Activated CD8-positive, alpha-beta memory T cell treated with anti-CD3 and anti-CD28 coated beads for 48 hours (primary cell): ENCODE results near the gene FCAMR.

Experiments used
- DNase-seq, 3 experiments: peaks; one replicate each; pipeline ENCODE4 v3.0.0-alpha.2; 2020; ENCODE audit warnings: low read depth in 2 of 3, low spot score in 2 of 3

FCAMR gene

DNA sequence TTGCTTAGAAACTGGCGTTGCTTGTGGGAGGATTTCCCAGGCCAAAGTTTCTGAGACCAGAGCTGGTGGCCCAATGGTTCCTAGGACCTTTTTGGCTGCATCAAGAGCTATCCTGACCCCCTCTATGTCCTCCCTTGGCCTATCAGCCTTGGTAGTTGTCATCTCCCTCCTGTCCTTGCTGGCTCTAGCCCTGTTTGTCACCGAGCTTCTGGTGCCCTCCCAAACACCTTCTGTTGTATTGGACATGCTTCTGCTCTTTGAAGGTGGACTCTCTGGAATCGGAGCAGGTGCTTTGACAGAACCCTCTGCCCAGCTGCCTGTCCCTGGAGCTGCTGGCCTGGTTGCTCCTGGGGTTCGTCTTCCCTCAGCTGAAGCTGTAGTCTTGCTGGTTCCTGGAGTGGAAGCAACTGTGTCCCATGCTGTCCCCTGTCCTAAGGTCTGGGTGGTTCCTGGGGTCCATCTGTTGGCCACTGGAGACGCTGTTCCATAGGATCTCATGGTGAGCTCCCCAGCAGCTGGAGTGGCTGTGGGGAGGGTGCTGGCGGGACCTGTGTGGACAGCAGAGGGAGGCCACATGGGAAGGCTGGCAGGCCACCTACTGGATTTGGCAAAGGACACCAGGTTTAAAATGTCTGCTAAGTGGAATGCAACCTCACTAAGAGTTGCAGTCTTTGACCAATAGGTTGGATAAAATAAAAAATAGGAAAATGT is 9.4 kb downstream of the FCAMR start:
- no peak for DNase-seq

- DNase-seq = no peak
Observed at GRCh38 chr1:206958144-206958543, 12.1 kb downstream of the FCAMR start.

DNA sequence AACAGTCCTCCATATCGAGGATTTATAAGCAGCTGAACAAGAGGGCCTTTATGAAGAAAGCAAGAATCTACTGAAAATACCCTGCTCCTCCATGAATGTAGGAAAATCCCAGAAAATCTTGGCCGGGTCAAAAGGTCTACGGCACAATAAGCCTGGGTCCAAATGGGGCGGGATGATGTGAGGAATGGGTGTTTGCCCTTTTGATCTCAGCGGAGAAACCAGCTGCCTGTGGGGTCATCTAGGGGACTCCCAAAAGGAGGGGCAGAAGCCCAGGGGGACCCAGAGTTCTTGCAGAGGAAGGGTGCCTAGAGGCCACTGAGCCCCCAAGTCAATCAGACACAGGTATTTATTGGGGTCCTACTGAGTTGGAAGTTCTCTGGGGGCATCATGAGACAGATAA is 12.6 kb downstream of the FCAMR start:
- DNase-seq = no peak

GRCh38 chr1:206955476-206956451 is 14.5 kb downstream of the FCAMR start:
- DNase-seq = no peak

DNA sequence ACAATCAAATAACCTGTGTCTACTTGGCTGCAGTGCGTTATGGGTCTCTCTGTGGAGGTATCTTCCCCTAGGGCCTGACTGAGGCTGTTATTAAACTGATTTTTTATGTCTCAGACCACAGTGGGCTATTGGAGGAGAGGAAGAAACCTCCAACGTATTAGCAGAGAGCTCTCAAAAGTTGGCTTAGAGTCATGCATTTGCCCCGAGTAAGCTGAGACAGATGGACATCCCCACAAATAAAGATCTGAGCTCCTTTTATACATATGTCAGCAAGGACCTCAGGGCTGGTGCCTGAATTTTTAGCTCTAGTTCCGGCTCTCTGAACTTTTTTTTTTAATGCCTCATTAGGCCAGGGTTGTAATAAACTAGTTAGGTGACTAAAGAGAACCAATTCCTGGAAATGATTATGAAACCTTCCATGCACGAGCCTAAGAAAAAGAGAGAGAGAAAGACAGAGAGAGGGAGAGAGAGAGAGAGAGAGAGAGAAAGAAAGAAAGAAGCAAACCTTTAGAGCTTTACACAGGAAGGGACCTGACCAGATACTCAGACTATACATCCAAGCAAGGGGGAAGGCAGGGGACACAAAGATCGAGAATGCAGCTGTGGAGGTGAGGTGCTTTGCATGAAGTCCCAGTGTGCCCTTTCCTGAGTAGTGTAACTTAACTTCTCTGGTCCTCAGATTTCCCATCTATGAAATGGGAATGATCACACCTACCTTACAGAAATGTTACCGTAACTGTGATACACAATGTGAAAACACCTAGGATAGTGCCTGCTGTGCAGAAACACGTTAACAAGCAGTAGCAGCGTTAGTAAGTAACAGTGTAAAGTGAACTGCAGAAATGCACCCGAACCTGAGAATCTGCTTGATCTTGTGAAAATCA is 15.6 kb downstream of the FCAMR start:
- DNase-seq = no peak

DNA sequence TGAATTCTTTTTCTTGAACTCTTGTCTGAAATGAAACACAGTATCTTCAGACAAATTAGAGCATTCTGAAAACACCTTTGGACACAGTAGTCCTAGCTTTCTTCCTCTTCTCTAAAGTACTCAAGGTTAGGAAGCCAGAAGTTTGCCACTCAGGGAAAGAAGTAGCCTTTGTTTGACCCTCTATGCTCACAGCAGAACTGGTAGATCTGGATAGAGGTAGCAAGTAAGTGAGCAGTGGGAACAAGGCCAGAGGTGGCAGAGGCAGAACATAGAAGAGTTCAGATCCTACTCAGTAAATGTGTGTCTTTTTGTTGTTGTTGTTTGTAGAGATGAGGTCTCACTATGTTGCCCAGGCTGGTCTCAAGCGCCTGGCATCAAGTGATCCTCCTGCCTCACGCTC is 16.6 kb downstream of the FCAMR start:
- no peak for DNase-seq

DNA sequence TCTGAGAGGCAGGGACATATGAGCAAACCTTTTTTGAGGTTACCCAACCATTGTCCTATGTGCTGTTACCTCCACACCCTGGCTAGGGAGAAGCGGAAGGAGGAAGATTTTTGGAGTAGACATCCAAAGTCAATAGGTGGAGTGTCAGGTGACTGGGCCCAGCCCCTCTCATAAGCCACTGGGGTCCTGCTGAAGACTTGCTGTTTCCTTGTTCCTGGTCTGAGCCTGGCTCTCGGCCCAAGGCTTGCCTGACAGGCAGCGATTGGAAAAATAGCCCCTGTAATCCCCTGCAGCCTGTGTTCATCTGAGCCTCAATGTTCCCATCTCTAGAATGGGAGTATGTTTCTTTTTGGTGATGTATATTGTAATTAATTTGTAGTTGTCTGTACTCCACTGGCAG is 17.1 kb downstream of the FCAMR start:
- DNase-seq = no peak

- DNase-seq = no peak
Observed at GRCh38 chr1:206952171-206952570, 18.1 kb downstream of the FCAMR start.

DNA sequence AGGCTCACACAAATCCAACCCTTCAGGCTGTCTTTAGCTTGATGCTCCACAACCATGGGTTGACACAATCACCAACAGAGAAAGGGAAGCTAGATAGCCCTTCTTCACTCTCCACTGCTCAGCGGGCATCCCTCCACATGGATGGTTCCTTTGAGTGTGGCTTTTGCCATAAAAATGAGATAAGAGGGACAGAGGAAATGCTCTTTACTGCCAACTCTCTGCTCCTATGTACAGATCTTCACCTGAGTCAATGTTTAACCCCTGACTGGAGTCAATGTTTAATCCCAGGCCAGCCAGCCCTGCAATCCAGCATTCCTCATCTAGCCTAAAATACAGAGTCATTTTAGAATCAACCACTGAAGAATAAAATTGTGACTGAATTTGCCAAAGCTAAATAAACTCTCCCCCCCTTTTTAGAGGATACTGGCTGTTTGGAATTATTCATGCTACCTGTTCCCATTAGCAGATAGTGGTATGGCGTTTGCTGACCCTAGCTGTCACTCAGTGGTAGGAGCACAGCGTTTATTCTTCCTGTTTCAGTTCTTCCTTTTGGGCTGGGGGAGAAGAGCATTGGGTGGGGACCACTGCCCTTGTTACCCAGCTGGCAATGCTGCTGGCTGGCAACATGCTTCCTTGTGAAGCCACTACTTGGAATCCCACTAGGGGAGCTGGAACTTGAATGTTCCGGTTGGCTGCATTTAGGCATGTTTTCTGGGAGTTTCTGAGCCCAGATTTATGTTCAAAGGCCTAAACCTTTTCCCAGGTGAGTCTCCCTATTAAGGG is 18.8 kb downstream of the FCAMR start:
- no peak for DNase-seq

DNA sequence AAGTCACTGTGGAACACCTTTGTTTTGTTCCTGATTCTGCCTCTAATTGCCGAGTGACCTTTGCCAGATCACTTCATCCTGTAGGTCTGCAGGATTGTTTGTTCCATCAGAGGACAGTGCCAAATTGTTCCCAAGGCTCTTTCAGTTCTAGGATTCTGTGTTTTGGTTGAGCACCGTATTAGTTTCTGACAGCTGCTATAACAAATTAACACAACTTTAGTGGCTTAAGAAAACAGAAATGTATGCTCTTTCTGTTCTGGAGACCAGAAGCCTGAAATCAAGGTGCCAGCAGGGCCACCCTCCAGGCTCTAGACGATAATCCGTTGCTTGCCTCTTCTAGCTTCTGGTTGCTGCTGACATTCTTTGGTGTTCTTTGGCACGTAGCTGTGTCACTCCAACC is 20.6 kb downstream of the FCAMR start:
- no peak for DNase-seq

GRCh38 chr1:206949208-206949607 is 21.1 kb downstream of the FCAMR start:
- no peak for DNase-seq

DNA sequence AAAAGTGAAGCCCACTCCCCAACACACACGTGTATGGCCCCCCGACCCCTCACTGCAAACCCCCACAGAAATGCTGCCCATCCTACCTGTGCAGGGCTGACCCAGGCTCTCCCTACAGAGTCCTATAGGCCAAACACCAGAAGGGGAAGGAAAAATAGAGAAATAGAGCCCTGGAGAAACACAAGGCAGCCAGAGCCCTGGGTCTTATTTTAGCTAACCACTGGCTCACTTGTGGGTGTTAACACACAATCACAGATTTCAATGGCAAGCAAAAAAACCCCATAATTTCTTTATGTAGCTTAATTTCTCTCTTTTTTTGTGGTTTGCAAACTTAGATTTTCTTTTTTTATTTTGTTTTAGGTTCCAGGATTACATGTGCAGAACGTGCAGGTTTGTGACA is 23.0 kb downstream of the FCAMR start:
- no peak for DNase-seq

- no peak for DNase-seq
Observed at GRCh38 chr1:206946261-206946660, 24.0 kb downstream of the FCAMR start, which contains the start of gene PIGR. TSS of gene PIGR (minus strand) at chr1:206946466. CDS start at chr1:206940531, 5,935 bp downstream.

DNA sequence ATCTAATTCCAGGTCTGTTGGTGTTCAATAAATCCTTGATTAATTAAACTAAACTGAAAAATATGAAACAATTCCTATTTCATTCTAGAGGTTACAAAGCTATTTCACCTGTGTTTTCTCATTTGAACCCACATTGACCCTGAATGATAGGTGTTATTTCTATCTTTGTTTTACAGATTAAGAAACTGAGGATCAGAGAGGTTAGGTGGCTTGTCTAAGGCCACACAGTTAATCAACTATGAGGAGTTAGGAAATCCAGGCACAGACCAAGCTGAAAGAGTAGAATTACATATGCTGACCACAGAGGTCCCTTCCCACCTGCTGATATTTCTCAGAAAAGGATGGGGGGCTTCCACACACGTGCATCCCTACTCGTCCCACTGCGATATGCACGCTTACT is 24.5 kb downstream of the FCAMR start:
- no peak for DNase-seq

DNA sequence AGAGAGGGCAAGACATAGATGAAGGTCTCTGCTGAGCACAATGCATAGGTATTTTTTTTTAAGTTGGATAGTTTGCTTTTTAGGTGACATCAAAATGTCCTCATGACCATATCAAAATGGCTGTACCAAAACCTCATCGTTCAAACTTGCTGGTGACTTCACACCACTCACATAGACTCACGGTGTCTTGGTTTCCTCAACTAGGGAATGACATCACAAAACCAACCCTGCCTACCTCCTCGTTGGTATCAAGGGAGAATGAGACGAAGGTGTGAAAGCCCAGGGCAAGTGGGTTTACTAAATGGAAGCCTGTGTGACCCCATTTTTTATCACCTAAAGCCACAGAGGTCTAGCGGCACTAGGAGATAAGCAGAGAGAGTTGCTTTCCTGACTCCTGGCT is 25.6 kb downstream of the FCAMR start:
- no peak for DNase-seq

GRCh38 chr1:206941766-206942418 is 28.4 kb downstream of the FCAMR start:
- DNase-seq = no peak

DNA sequence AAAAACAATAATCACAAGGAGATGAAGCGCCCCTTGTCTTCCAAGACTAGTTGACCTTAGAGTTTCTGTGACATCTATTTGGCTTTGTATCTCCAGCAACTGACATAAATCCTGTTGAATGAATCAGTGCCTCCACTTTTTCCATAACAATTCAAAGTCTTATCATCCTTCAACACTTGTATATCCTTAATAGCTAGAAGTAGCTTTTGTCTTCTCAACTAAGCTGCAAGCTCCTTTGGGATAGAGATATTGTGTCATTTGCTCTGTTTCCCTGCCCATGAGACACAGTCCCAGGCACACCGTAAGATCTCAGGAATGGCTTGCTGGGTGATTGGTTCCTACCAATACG is 29.7 kb downstream of the FCAMR start:
- DNase-seq = no peak

DNA sequence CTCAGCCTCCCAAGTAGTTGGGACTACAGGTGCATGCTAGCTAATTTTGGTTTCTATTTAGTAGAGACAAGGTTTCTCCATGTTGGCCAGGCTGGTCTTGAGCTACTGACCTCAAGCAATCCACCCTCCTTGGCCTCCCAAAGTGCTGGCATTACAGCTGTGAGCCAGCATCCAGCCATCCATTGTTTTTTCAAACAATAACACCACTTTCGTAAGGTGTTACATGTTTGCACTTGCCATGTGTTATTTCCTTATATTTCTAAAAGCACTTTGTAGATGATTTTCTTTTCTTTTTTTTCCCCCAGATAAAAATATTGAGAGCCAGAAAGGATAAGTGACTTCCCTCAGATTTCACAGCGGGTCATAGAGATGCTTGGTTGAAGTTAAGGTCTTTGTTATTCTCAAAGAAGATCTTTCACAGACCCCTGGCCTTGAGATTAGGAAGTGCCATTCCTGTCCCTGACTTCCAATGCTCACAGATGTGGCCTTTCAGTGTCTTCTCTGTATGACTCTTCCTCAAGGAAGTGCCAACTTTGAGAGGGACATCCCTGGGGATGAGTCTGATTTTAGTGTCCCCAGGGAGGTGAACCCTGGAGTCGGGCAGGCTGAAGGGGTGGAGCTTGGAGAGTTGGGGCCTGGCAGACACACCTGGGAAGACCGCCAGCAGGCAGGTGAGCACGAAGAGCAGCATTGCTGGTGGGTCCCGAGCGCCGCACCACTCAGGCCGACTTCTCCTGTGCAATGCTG is 30.2 kb downstream of the FCAMR start:
- no peak for DNase-seq

DNA sequence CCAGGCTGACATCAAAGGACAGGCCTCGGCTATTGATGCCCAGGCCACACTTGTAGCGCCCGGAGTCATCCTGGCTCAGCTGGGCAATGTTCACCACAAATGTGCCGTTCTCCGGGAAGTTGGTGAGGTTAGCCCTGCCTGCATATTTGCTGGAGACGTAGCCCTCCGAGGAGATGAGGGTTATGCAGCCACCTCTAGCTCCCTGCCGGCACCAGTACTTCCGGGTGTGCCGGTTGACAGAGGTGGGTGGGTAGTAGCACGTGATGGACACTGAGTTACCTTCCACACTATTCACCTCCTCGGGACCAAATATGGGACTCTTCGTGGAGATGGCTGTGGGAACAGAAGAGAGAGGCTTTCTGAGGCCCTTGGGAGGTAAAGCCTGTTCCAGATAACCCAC is 31.1 kb downstream of the FCAMR start:
- no peak for DNase-seq
